Ishikawa (cell line): Measurements from ENCODE around the gene DNAJC17.

Experiments used
- CEBPB ChIP-seq: IDR thresholded peaks from 2 replicates; pipeline ENCODE4 v1.6.1; 2012
- CREB1 ChIP-seq: IDR thresholded peaks from 2 replicates; pipeline ENCODE4 v1.6.1; 2012; ENCODE audit warnings: low read depth
- EGR1 ChIP-seq: IDR thresholded peaks from 2 replicates; pipeline ENCODE4 v1.6.1; 2012
- EP300 ChIP-seq: IDR thresholded peaks from 2 replicates; pipeline ENCODE4 v1.6.1; 2012; ENCODE audit warnings: borderline replicate concordance
- FOXM1 ChIP-seq: IDR thresholded peaks from 2 replicates; pipeline ENCODE4 v1.6.1; 2012; ENCODE audit warnings: low read depth, borderline replicate concordance
- NFIC ChIP-seq: IDR thresholded peaks from 2 replicates; pipeline ENCODE4 v1.6.1; 2012
- RAD21 ChIP-seq: IDR thresholded peaks from 2 replicates; pipeline ENCODE4 v1.6.1; 2012; ENCODE audit warnings: low read depth
- TAF1 ChIP-seq: IDR thresholded peaks from 2 replicates; pipeline ENCODE4 v1.6.1; 2012; ENCODE audit warnings: low read depth, mild to moderate bottlenecking
- TCF12 ChIP-seq: IDR thresholded peaks from 2 replicates; pipeline ENCODE4 v1.6.1; 2012; ENCODE audit warnings: low read depth
- TEAD4 ChIP-seq: IDR thresholded peaks from 2 replicates; pipeline ENCODE4 v1.6.1; 2012
- YY1 ChIP-seq: IDR thresholded peaks from 2 replicates; pipeline ENCODE4 v1.6.1; 2012; ENCODE audit warnings: low read depth
- ZBTB7A ChIP-seq: IDR thresholded peaks from 2 replicates; pipeline ENCODE4 v1.6.1; 2012; ENCODE audit warnings: low read depth
- TF ChIP-seq, protein P1 (sequence below): IDR thresholded peaks from 2 replicates; pipeline ENCODE4 v1.6.1; 2012
- TF ChIP-seq, protein P2 (sequence below): IDR thresholded peaks from 2 replicates; pipeline ENCODE4 v1.6.1; 2012
- TF ChIP-seq, protein P3 (sequence below): IDR thresholded peaks from 2 replicates; pipeline ENCODE4 v1.6.1; 2012; ENCODE audit warnings: low read depth, mild to moderate bottlenecking

The DNAJC17 gene

DNA sequence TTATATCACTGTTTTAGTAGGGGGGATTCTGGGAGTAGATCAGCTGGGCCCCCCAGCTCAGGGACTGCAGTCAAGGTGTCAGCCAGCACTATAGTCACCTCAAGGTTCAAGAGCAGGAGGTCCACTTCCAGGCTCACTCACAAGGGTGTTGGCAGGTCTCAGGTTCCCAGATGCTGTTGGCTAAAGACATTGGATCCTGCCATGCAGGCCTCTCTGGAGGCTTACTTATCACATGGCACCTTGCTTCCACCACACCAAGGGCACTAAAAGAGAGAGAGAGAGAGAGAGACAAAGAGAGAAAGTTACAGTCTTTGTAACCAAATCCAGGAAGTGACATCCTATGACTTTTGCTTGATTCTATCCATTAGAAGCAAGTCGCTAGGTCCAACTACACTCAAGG, 28.7 kb upstream of the DNAJC17 start:
- no peak for TF ChIP-seq EGR1
- TF ChIP-seq TCF12 = no peak
- TF ChIP-seq, protein P1, sequence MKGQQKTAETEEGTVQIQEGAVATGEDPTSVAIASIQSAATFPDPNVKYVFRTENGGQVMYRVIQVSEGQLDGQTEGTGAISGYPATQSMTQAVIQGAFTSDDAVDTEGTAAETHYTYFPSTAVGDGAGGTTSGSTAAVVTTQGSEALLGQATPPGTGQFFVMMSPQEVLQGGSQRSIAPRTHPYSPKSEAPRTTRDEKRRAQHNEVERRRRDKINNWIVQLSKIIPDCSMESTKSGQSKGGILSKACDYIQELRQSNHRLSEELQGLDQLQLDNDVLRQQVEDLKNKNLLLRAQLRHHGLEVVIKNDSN = no peak
- no peak for TF ChIP-seq YY1
- no peak for TF ChIP-seq NFIC
- TF ChIP-seq CEBPB = no peak
- TF ChIP-seq, protein P2, sequence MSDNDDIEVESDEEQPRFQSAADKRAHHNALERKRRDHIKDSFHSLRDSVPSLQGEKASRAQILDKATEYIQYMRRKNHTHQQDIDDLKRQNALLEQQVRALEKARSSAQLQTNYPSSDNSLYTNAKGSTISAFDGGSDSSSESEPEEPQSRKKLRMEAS = no peak
- TF ChIP-seq EP300 = no peak
- TF ChIP-seq TAF1 = no peak
- no peak for TF ChIP-seq TEAD4

DNA sequence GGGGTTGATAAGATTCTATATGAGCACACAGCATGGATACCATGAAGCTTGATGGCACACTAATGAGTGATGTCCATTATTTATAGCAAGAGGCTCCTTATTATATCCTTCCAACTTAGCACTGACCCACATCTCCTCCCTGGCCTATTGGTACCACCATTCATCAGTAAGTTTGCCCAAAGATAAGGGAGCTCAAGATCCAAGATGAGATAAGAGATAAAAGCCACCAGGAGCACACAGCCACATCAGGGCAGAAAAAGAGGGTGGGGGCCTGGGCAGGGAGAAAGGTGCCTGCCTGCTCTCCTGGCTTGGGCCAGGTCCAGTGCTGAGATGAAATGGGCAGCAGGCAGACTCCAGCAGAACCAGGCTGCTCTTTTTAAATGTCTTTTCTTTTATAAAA, 25.6 kb upstream of the DNAJC17 start:
- TF ChIP-seq CEBPB (no peak), EP300 (no peak)

DNA sequence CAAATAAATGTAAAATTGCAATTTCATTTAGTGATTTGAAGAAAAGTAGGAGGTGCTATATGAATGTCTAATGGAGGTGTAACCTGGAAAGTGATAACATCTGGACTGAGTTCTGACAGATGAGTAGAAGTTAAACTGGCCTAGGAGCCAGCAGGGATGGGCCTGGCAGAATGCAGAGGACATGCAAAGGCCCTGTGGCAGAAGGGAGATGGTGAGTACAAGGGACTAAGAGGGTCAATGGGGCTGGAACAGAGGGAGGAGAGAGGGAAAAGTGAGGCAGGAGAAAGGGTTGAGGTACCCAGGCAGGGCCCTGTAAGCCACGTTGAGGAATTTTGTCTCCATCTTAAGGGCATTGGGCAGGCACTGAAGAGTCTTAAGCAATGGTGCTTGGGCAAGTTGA, 24.6 kb upstream of the DNAJC17 start:
- TF ChIP-seq EP300 (no peak), FOXM1 (no peak), TCF12 (no peak), CEBPB (no peak), EGR1 (no peak), ZBTB7A (no peak), YY1 (no peak), TEAD4 (no peak), RAD21 (no peak), CREB1 (no peak), NFIC (no peak), TAF1 (no peak)
- TF ChIP-seq, protein P1 = no peak
- TF ChIP-seq, protein P3, sequence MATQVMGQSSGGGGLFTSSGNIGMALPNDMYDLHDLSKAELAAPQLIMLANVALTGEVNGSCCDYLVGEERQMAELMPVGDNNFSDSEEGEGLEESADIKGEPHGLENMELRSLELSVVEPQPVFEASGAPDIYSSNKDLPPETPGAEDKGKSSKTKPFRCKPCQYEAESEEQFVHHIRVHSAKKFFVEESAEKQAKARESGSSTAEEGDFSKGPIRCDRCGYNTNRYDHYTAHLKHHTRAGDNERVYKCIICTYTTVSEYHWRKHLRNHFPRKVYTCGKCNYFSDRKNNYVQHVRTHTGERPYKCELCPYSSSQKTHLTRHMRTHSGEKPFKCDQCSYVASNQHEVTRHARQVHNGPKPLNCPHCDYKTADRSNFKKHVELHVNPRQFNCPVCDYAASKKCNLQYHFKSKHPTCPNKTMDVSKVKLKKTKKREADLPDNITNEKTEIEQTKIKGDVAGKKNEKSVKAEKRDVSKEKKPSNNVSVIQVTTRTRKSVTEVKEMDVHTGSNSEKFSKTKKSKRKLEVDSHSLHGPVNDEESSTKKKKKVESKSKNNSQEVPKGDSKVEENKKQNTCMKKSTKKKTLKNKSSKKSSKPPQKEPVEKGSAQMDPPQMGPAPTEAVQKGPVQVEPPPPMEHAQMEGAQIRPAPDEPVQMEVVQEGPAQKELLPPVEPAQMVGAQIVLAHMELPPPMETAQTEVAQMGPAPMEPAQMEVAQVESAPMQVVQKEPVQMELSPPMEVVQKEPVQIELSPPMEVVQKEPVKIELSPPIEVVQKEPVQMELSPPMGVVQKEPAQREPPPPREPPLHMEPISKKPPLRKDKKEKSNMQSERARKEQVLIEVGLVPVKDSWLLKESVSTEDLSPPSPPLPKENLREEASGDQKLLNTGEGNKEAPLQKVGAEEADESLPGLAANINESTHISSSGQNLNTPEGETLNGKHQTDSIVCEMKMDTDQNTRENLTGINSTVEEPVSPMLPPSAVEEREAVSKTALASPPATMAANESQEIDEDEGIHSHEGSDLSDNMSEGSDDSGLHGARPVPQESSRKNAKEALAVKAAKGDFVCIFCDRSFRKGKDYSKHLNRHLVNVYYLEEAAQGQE = no peak
- TF ChIP-seq, protein P2 = no peak

DNA sequence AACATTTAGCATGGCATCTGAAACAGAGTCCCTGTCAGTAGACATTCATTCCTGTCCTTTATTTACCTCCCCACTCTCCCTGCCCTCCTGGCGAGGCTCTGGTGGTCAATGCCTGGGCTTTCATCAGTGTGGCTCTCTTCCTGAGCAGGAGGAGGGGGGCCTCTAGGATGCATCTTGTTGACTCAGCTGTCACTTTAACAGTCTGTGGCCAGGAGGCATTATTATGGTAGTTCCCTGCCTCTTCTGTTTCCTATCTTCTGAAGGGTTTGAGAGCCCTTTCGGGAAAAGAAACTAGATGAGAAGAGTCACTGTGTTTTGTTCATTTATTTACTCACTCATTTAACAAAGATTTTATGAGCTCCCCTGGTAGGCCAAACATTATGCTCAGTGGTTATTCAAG, 23.6 kb upstream of the DNAJC17 start:
- TF ChIP-seq TAF1 = no peak
- TF ChIP-seq, protein P2 = no peak
- no peak for TF ChIP-seq EP300
- no peak for TF ChIP-seq TCF12
- TF ChIP-seq CREB1 = no peak
- no peak for TF ChIP-seq TEAD4
- no peak for TF ChIP-seq CEBPB
- no peak for TF ChIP-seq RAD21
- TF ChIP-seq YY1 = no peak

DNA sequence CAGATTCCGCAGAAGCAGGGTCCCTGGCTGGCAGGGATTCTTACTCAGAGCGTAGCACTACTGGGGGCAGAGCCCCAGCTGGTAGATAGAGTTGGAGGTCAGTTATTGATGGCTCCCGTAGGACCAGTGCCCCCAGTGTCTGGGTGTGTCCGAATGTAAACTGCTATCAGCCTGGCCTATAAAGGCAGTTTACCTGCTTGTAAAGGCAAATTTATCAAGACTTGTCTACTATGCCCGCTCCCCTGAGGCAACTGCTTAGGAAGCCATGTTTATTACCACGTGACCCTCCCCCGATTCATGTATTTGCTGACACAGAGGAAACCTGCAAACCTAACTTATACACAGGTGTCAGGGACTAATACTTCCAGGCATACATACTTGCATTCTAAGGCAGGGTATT, 21.8 kb upstream of the DNAJC17 start:
- TF ChIP-seq YY1 = no peak
- TF ChIP-seq, protein P2 = no peak
- TF ChIP-seq, protein P3 = no peak
- TF ChIP-seq RAD21 = no peak

DNA sequence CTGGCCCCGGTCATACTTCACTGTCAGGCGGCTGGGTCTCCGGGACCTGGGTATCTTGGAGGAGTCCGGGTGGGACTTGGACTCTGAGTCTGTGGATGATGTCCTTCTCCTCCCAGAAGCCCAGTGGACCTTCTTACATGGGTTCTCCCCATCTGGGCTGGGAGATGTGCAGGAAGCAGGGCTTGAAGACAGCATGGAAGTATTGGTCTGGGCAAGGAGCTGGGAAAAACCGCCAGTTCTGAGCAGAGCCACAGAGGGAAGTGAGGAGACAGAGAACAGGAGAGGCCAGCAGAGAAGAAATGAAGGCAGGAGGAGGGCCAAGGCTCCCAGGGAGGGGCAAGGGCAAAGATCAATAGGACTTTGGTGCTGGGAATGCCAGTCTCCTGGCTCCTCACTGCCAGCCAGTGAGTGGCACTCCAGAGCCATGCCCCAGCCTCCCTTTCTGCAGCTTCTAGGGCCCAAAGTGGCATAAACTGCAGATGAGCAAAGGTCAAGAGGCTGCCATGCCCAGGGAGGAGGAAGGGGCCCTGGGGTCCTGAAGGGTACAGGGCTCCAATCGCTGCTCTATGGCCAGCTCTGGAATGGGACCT, 21.3 kb upstream of the DNAJC17 start, which contains the start of gene PPP1R14D:
PPP1R14D (minus strand) TSS at position 262 of the 590 bp plus-strand sequence; CDS start at position 195, 67 bp downstream.
- TF ChIP-seq EGR1 (no peak), CEBPB (no peak), FOXM1 (no peak), TCF12 (no peak), TAF1 (no peak)
- TF ChIP-seq, protein P3 = no peak
